Fibroblast of the conjunctiva (primary cell): ENCODE measurements around the gene HSF4.

Experiments
- DNase-seq: peaks from one replicate; pipeline ENCODE4 v3.0.0-alpha.2; 2010; ENCODE audit warnings: low read depth

Gene HSF4

GRCh38 chr16:67184995-67185650 is 20.6 kb downstream of the HSF4 start:
- peak; percentile 84 for DNase-seq

DNA sequence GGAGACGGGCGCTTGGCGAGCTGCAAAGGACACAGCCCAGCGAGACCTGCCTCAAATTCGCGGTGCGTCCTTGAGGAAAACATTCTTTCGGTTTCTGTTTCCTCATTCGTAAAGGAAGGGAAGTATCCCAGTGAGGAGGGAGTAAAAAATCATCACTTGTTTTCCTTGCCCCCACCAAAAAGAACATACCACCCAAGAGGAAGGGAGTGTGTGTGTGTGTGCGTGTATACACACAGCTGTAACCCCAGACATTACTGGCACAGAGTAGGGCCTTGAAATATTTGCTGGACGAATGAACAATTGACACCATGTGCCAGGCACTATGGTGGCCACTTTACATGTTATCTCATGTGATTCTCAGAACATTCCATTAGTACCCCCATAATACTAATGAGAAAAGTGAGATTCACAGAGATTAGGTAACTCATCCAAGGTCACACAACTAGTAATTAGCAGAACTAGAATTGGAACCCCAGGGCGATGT is 21.1 kb downstream of the HSF4 start:
- no peak for DNase-seq

DNA sequence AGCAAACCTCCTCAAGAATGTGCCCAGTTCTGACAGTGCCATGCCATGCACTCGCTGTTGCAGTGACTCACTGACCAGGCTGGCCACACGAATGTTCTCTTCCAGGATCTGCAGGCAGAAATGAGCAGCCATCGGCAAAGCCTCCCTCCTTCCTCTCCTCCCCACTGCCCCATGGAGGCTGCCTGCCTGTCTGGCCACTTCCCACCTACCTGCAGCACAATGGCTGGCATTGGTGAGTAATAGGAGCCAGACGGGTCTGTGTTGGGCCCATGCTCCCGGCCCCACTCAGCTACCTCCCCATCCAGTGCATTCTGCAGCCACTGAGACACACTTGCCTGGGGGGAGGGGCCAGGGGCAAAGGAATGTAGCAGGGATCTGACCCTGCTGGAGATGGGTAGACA is 22.0 kb downstream of the HSF4 start:
- DNase-seq = no peak

- no peak for DNase-seq
These were observed 22.8 kb downstream of the HSF4 start for GRCh38 chr16:67187175-67187890.

DNA sequence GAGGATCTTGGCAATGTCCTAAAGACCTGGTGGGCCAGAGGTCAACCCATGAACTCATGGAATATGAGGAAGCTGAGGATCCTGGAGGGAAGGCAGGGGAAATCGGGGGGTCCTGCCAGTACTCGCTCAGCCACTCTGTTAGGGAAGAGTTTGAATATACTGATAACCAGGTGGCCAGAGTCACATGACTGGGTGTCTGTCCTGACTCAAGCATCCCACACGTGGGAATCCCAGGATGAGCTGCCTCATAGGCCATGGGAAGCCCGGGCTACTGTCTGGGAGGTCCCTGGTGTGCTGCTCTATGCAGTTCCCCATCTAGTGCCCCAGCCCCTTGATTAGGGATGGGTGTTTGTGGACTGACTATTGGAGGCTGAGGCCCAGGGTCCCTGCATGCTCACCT is 23.8 kb downstream of the HSF4 start:
- no peak for DNase-seq

GRCh38 chr16:67188798-67189197 is 24.3 kb downstream of the HSF4 start:
- no peak for DNase-seq

DNA sequence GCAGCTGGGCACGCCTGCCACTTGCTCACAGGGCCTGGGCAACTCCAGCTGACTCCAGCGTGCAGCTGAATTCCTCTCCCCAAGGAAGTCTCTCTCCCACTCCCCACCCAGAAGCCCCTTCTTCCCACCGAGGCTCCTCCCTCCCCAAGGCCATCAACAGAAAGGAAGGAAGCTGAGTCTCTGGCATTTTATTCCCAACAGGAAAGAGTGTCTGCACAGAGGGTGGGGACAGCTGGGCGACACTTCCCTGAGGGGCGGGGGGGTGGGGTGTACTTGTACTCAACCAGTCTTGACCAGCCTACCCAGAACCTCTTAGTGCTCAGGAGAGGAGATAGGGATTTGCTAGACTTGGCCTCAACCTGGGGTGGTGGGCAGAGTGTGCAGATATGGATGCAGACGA is 25.5 kb downstream of the HSF4 start, which contains the start of gene EXOC3L1:
TSS of gene EXOC3L1 (minus strand) at position 96 of the 400 bp plus-strand sequence. CDS start 460 bp downstream, outside the sequence.
- DNase-seq = no peak

GRCh38 chr16:67190448-67191399 is 26.2 kb downstream of the HSF4 start:
- DNase-seq = no peak

GRCh38 chr16:67191411-67191994 is 27.0 kb downstream of the HSF4 start:
- DNase-seq = no peak

GRCh38 chr16:67191995-67192681 is 27.6 kb downstream of the HSF4 start, which contains the start of gene E2F4:
TSS of gene E2F4 (plus strand) at chr16:67192155. CDS start at chr16:67192228, 73 bp downstream.
- peak; percentile 64 for DNase-seq

DNA sequence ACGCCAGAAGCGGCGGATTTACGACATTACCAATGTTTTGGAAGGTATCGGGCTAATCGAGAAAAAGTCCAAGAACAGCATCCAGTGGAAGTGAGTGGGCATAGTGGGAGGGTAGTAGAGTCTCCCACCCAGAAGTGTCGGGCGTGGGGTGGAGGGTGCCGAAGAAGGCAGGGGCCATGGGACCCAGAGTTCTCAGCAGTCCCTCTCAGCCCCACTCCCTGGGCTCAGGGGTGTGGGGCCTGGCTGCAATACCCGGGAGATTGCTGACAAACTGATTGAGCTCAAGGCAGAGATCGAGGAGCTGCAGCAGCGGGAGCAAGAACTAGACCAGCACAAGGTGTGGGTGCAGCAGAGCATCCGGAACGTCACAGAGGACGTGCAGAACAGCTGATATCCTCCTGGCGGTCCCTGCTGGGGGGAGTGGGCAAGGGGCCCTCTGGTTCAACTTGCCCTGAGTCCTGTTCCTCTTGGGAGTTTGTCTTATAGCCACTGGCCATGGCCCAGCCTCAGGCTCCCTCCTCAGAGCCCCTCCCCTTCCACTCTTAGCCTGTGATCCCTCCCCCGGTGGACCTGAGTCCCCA is 28.3 kb downstream of the HSF4 start:
- DNase-seq = no peak

DNA sequence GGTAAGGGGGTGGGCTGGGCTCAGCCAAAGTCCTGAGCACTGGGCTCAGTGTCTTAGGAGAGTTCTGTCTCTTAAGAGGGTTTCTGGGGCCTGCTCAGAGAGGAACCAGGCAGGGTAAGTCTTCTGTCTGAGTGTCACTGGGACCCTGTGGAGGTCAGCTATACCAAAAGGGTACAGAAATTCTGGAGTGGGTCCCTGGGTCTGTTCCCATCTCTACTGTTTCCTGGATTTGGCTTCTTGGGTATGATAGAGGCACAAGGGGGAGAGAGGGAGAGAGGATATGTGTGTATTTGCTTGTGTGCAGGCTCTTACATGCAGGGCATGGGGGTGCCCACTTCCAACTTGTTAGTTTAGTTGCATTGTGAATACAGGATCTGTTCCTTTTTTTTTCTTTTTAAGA is 29.0 kb downstream of the HSF4 start:
- no peak for DNase-seq

DNA sequence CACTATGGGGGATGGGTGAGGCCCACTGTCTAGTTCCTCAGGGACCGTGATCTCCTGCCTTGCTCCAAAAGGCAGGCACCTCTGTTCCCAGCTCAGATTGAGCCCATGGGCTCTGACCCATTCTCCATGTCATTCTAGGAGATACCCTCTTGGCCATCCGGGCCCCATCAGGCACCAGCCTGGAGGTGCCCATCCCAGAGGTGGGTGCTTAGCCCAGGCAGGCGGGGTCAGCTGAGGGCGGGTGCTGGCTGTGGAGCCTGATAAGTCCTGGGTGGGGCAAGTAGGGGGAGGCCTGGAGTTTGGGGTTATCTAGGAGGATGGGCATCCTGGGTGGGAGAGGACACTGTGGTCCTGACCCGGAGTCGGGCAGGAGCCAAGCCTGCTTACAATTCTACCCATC is 29.7 kb downstream of the HSF4 start:
- DNase-seq = no peak

GRCh38 chr16:67195676-67196075 is 31.1 kb downstream of the HSF4 start:
- DNase-seq = no peak

DNA sequence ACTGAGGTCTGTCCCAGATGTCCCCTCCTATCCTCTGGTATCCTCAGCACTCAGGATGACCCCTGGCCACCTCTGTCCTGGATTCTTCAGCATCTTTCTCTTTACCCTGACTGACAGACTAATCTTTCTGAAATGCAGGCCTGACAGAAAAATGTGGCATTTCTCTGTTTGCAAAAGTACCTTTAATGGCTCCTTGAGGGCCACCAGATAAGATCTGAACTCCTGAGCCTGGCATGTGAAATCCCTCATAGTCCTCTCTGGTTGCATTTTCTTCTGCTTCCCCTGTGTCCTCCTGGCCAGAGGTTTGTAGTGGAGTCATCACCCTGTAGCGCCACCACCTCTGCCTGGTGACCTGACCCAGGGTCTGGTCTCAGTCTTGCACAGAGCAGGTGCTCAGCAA is 32.3 kb downstream of the HSF4 start:
- no peak for DNase-seq

- no peak for DNase-seq
These were observed 33.2 kb downstream of the HSF4 start for GRCh38 chr16:67197704-67198103.

DNA sequence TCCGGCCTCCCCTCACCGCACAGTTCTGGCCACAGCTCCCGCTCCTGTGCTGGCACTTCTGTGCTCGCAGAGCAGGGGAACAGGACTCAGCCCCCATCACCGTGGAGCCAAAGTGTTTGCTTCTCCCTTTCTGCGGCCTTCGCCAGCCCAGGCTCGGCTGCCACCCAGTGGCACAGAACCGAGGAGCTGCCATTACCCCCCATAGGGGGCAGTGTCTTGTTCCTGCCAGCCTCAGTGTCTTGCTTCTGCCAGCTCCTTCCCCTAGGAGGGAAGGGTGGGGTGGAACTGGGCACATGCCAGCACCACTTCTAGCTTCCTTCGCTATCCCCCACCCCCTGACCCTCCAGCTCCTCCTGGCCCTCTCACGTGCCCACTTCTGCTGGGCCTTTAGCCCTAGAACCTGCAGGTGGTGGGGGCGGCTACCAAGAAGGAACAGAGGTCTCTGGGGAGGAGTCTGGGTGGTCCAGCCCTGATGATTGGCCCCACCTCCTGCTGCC is 33.7 kb downstream of the HSF4 start:
- DNase-seq = peak; percentile 61

DNA sequence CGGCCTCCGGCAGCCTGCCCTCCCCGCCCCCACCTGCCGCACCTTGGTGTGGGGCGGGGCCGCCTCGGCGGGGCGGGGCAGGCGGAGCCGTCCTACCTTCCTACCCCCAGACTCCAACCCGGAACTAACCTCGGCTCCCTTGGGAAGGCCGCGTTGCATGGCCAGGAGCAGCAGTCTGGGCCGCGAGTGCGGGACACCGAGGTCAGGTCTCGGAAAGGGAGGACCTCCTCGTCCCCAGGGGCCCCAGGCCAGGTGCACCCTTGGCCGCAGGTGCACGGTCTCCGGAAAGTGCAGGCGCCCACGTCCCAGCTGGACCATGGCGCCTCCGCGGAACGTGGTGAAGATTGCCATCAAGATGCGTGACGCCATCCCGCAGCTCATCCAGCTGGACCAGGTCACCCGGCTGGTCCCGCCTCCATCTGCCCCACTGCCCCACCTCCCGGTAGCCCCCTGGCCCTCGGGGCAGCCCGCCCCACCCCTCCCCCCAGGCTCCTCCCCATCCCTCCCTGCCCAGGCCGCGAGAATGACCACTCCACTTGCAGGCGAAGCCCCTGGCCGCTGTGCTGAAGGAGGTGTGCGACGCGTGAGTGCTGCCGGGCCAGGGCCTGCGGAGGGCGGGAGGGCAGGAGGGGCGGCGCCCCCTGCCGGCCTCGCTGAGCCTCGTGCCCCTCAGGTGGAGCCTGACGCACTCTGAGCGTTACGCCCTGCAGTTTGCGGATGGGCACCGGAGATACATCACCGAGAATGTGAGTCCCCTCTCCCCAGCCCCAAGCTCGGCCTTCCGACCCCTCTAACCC is 34.7 kb downstream of the HSF4 start, which contains the start of gene ELMO3:
TSS of gene ELMO3 (plus strand) at position 121 of the 797 bp plus-strand sequence. CDS start at position 317, 196 bp downstream.
- no peak for DNase-seq

GRCh38 chr16:67199808-67200198 is 35.3 kb downstream of the HSF4 start:
- no peak for DNase-seq

GRCh38 chr16:67200491-67200890 is 35.9 kb downstream of the HSF4 start:
- DNase-seq = no peak
